ENCODE results near the gene LTBP1. TPM values are rescaled to one million over a fixed set of nuclear protein-coding genes. Genes with fewer than 3 reads are reported as not detected.

LTBP1 gene
- total RNA-seq, 1 donor from 2014 or later, result 3.9 TPM

DNA sequence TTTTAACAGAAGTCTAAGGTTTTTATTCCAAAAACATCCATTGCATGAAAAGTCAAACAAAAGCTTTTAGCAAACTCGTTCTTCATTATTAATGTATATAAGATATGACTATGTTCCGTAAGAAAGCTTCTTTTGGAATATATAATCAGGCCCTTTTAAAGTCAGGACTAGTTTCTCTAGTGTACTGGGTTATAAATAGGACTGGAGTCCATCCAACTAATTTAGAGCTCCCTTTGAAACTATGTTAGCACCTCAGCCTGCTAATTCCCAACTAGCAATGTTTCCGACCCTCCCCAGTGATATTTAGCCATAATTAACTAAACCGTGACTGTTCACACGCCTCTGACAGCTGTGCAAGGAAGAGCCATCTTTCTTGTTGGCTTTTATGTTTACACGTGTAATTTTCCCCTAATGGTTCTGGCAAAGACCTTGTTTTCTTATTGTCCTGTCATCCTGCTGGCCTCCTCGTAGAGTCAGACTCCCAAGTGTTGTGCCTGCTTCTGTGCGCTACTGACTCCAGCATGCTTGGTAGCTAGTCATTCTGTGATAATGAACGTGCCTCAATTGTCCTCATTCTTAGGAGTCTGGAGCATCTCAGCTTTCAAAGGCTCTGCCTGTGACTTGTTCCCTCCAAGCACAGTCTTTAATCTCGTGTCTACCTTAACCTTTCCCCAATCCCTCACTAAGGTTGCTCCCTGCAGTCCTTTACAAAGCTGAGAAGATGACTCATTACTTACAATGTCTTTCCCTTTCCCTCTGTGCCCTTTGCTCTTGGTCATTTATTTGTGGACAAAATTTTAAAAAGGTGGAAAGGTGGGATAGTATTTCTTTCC is 357.5 kb downstream of the LTBP1 start:
- Mint-ChIP-seq H3K4me3 (ENCODE audit: unreplicated experiment) (no peak overlapping the region), H3K27ac (ENCODE audit: unreplicated experiment) (no peak overlapping the region), H3K27me3 (ENCODE audit: unreplicated experiment) (no peaks in the 10 kb centered on the region), H3K9me3 (ENCODE audit: unreplicated experiment) (no peaks in the 10 kb centered on the region), H3K36me3 (ENCODE audit: unreplicated experiment) (no peaks in the 10 kb centered on the region), H3K4me1 (ENCODE audit: low read depth, unreplicated experiment) (no peaks in the 10 kb centered on the region)
- no peak for DNase-seq
- TF ChIP-seq CTCF (IDR thresholded peaks at IDR 0.05; ENCODE audit: partially characterized antibody, unreplicated experiment), result no peak

DNA sequence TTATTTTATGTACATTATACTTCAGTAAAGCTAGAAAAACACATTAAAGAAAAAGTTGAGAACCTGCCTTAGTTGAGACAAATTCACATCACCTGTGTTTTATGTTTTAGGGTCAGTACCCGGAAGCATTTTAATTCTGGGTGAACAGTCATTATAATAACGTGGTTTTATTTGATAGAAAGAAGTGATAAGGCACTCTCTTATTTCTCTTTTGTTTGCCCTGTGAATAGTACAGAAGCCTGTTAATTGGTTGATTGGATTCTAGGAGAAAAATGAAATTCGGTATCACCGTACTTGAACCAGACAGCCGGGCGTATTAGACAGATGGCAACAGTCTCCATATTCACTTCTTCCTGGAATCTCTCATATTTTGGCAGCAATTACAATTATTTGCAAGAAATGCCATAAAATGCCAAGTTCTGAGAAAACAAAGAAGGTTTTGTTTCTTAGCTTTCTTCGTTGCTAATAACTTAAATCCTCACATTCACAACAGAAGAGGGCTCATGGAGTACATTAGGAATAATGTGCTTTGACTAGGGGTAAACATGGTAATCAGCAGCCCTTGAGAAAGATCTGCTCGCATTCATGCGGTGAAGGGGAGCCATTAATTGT is 361.0 kb downstream of the LTBP1 start:
- Mint-ChIP-seq H3K36me3 (ENCODE audit: unreplicated experiment) (no peaks in the 10 kb centered on the region), H3K27me3 (ENCODE audit: unreplicated experiment) (no peaks in the 10 kb centered on the region), H3K9me3 (ENCODE audit: unreplicated experiment) (no peaks in the 10 kb centered on the region), H3K4me1 (ENCODE audit: low read depth, unreplicated experiment) (no peaks in the 10 kb centered on the region), H3K4me3 (ENCODE audit: unreplicated experiment) (no peak overlapping the region), H3K27ac (ENCODE audit: unreplicated experiment) (no peak overlapping the region)
- no peak for TF ChIP-seq CTCF (IDR thresholded peaks at IDR 0.05; ENCODE audit: partially characterized antibody, unreplicated experiment)
- no peak for DNase-seq

DNA sequence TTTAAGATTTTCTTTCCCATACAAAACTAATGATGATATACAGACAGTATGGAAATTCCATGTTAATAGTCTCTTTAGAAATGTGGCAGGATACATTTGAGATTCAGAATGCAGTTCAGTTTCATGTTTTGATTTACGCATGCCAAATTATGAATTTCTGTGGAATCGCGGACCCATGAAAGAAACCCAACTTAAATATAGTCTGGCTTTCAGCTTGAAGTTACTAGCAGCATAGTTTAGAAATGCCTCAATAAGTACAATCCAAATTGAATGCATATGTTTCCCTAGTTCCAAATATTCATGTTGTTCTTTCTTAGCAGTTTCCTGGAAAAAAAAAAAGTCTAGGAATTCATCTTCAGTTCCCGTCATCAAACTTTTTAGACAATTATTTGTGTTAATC is 365.6 kb downstream of the LTBP1 start:
- no peaks in the 10 kb centered on the region for H3K36me3 Mint-ChIP-seq (ENCODE audit: unreplicated experiment)
- H3K27me3 Mint-ChIP-seq (ENCODE audit: unreplicated experiment), result no peaks in the 10 kb centered on the region
- no peak overlapping the region for H3K27ac Mint-ChIP-seq (ENCODE audit: unreplicated experiment)

GRCh38 chr2:33313039-33313438 is 366.3 kb downstream of the LTBP1 start:
- Mint-ChIP-seq H3K9me3 (ENCODE audit: unreplicated experiment) (no peaks in the 10 kb centered on the region), H3K27ac (ENCODE audit: unreplicated experiment) (no peak overlapping the region), H3K4me3 (ENCODE audit: unreplicated experiment) (no peak overlapping the region), H3K36me3 (ENCODE audit: unreplicated experiment) (no peaks in the 10 kb centered on the region), H3K27me3 (ENCODE audit: unreplicated experiment) (no peaks in the 10 kb centered on the region), H3K4me1 (ENCODE audit: low read depth, unreplicated experiment) (no peaks in the 10 kb centered on the region)
- DNase-seq, result no peak
- TF ChIP-seq CTCF (IDR thresholded peaks at IDR 0.05; ENCODE audit: partially characterized antibody, unreplicated experiment), result no peak

More for the DNA sequence above, 365.6 kb downstream of the LTBP1 start:
- Mint-ChIP-seq H3K4me1 (ENCODE audit: low read depth, unreplicated experiment) (no peaks in the 10 kb centered on the region), H3K4me3 (ENCODE audit: unreplicated experiment) (no peak overlapping the region), H3K9me3 (ENCODE audit: unreplicated experiment) (no peaks in the 10 kb centered on the region)
- DNase-seq, result no peak
- TF ChIP-seq CTCF (IDR thresholded peaks at IDR 0.05; ENCODE audit: partially characterized antibody, unreplicated experiment), result no peak

DNA sequence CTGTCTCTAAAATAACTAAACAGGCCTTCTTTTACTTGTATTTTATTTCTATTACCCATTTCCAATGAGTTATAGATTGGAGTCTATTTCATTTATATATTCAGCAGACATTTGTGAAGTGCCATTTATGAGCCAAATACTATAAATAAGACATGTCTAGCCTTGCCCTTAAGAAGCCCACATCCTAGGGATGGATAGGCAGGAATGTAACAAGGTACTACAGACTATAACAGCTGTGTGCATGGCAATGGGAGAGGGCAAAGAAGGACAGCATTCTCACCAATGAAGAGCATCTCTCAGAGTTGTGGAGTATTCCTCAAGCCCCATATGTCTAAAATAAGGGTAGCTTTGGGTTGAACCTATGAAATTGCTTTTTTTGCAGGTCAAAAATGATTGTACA is 367.8 kb downstream of the LTBP1 start:
- H3K4me1 Mint-ChIP-seq (ENCODE audit: low read depth, unreplicated experiment), result no peaks in the 10 kb centered on the region
- H3K4me3 Mint-ChIP-seq (ENCODE audit: unreplicated experiment), result no peak overlapping the region
- TF ChIP-seq CTCF (IDR thresholded peaks at IDR 0.05; ENCODE audit: partially characterized antibody, unreplicated experiment), result no peak
- H3K36me3 Mint-ChIP-seq (ENCODE audit: unreplicated experiment), result no peaks in the 10 kb centered on the region
- no peaks in the 10 kb centered on the region for H3K9me3 Mint-ChIP-seq (ENCODE audit: unreplicated experiment)
- no peak overlapping the region for H3K27ac Mint-ChIP-seq (ENCODE audit: unreplicated experiment)
- no peaks in the 10 kb centered on the region for H3K27me3 Mint-ChIP-seq (ENCODE audit: unreplicated experiment)
- no peak for DNase-seq

Data from glutamatergic neuron (in vitro differentiated cells).